ENCODE measurements around the gene WRAP53.

The WRAP53 gene

DNA sequence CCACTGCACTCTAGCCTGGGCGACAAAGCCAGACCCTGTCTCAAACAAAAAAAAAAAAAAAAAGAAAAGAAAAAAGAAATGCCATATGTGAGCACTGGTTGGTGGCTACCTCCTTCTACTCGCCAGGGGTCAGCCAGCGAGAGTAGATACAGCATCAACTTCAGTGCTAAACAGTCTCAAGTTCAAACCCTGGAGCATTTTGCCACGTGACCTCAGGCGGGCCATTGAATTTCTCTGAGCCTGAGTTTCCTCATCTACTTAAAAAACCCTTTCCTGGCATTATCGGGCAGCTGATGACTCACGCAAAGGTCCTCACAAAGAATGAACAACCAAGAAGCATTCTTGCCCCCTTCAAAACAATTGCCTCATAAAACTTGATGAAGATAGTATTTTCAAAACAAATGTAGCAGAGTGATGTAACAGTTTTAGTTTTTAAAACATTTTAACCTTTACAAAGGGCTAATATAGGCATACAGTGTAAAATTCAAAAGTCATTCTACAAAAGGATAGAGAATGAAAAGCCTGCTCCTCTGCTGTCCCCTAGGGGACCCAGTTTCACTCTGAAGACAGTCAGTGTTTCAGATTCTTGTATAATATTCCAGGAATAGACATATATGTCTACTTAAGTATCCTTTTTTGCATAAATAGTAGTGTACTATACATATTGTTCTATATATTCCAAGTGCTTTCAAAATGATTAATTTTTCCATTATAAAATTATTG lies 57.6 kb downstream of the WRAP53 start:
- TF ChIP-seq, protein P1, sequence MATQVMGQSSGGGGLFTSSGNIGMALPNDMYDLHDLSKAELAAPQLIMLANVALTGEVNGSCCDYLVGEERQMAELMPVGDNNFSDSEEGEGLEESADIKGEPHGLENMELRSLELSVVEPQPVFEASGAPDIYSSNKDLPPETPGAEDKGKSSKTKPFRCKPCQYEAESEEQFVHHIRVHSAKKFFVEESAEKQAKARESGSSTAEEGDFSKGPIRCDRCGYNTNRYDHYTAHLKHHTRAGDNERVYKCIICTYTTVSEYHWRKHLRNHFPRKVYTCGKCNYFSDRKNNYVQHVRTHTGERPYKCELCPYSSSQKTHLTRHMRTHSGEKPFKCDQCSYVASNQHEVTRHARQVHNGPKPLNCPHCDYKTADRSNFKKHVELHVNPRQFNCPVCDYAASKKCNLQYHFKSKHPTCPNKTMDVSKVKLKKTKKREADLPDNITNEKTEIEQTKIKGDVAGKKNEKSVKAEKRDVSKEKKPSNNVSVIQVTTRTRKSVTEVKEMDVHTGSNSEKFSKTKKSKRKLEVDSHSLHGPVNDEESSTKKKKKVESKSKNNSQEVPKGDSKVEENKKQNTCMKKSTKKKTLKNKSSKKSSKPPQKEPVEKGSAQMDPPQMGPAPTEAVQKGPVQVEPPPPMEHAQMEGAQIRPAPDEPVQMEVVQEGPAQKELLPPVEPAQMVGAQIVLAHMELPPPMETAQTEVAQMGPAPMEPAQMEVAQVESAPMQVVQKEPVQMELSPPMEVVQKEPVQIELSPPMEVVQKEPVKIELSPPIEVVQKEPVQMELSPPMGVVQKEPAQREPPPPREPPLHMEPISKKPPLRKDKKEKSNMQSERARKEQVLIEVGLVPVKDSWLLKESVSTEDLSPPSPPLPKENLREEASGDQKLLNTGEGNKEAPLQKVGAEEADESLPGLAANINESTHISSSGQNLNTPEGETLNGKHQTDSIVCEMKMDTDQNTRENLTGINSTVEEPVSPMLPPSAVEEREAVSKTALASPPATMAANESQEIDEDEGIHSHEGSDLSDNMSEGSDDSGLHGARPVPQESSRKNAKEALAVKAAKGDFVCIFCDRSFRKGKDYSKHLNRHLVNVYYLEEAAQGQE (IDR thresholded peaks at IDR 0.05; ENCODE audit: insufficient read depth in 1 of 2, low read depth in 2 of 2, low read length in 2 of 2): no peak
- TF ChIP-seq FOXP2 (optimal IDR thresholded peaks at IDR 0.05; ENCODE audit: borderline replicate concordance, extremely low read depth, extremely low read length, insufficient read depth) (no peak), POLR2AphosphoS5 (IDR thresholded peaks at IDR 0.05; ENCODE audit: low read depth, low read length) (no peak), SIN3A (IDR thresholded peaks at IDR 0.05; ENCODE audit: borderline replicate concordance, insufficient read depth, low read length) (no peak), TAF1 (IDR thresholded peaks at IDR 0.05; ENCODE audit: borderline replicate concordance, insufficient read depth, low read length) (no peak)

DNA sequence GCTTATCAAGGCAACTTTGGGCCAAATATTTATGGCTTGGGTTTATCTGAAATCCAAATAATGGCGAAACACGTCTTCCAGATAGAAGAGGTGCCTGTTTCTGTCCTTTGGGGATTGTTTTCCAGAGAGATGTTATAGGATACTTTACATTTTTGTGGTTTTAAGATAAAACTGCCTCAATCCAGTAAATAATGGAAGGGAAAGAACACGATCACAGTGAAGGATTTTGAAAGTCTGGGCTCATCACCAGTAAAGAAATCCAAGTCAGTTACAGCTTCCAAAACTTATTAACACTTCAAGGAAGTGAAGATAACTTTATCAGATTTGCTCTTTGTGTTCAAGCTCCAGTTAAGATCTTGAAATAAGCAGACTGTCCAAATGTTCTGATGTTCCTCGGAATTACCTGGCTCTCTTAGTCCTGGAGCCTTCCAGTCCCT lies 59.4 kb downstream of the WRAP53 start:
- TF ChIP-seq, protein P1 (IDR thresholded peaks at IDR 0.05; ENCODE audit: insufficient read depth in 1 of 2, low read depth in 2 of 2, low read length in 2 of 2): no peak
- no peak for TF ChIP-seq POLR2AphosphoS5 (IDR thresholded peaks at IDR 0.05; ENCODE audit: low read depth, low read length)
- TF ChIP-seq TAF1 (IDR thresholded peaks at IDR 0.05; ENCODE audit: borderline replicate concordance, insufficient read depth, low read length): no peak

DNA sequence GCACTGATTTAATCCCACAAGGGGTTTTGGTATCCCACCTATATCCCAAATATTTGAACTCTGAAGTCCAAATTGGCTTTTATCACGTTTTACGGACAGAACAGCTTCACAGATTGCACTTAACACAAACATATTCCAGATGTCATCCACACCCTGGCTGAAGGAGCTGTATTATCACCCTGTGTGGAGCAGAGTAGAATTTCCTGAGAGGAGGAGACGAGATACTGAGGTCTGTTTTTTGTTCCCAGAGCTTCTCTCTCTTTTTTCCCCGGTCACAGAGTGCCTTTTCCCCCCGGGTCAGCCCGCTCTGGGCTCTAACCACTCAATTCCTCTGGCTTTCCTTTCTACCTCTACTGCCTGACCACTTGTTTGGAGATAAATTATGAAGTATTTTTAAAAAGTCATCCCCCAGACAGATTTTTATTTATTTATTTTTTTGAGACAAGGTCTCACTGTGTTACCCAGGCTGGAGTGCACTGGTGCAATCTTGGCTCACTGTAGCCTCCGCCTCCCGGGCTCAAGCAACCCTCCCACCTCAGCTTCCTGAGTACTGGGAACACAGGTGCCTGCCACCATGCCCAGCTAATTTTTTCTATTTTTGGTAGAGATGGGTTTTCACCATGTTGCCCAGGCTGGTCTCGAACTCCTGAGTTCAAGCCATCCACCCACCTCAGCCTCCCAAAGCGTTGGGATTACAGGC lies 59.9 kb downstream of the WRAP53 start:
- TF ChIP-seq SIN3A (IDR thresholded peaks at IDR 0.05; ENCODE audit: borderline replicate concordance, insufficient read depth, low read length) (no peak), POLR2AphosphoS5 (IDR thresholded peaks at IDR 0.05; ENCODE audit: low read depth, low read length) (no peak), TAF1 (IDR thresholded peaks at IDR 0.05; ENCODE audit: borderline replicate concordance, insufficient read depth, low read length) (no peak), FOXP2 (optimal IDR thresholded peaks at IDR 0.05; ENCODE audit: borderline replicate concordance, extremely low read depth, extremely low read length, insufficient read depth) (no peak)
- TF ChIP-seq, protein P1 (IDR thresholded peaks at IDR 0.05; ENCODE audit: insufficient read depth in 1 of 2, low read depth in 2 of 2, low read length in 2 of 2): no peak

DNA sequence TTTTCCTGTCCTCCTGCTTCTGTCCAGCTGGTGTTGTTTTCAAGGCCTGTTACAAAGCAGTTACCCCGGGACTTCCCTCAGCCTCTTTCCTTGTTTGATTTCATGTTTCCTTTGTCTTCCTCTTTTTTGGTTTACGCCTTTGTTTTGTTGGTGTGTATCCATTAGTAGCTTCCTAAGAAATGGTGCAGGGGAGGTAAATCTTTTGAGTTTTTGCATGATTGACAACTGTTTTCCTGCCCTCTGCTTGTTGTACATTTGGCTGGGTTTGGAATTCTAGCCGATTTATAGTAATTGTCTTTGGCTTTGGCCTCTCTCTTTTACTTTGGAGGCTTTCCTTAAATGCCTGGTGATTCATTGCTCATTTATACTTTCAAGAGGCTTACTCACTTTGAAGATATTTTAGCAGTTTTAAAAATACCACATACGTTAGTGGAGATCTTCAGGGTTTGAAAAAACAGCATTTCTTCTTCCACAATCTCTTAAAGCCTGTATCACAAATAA lies 62.1 kb downstream of the WRAP53 start:
- TF ChIP-seq, protein P1 (IDR thresholded peaks at IDR 0.05; ENCODE audit: insufficient read depth in 1 of 2, low read depth in 2 of 2, low read length in 2 of 2): no peak
- TF ChIP-seq FOXP2 (optimal IDR thresholded peaks at IDR 0.05; ENCODE audit: borderline replicate concordance, extremely low read depth, extremely low read length, insufficient read depth) (no peak), TAF1 (IDR thresholded peaks at IDR 0.05; ENCODE audit: borderline replicate concordance, insufficient read depth, low read length) (no peak), POLR2AphosphoS5 (IDR thresholded peaks at IDR 0.05; ENCODE audit: low read depth, low read length) (no peak), SIN3A (IDR thresholded peaks at IDR 0.05; ENCODE audit: borderline replicate concordance, insufficient read depth, low read length) (no peak)

Data from PFSK-1 (cell line).